ENCODE measurements around the gene UST. TPM values are rescaled to one million over a fixed set of nuclear protein-coding genes. Genes with fewer than 3 reads are reported as not detected.

Gene UST
- total RNA-seq, 1 donor: 36.1 TPM

- no peak overlapping the region for H3K4me3 ChIP-seq (ENCODE audit: low read depth, low read length)
- no peak for DNase-seq (ENCODE audit: low read depth)
- TF ChIP-seq CTCF (IDR thresholded peaks at IDR 0.05; ENCODE audit: insufficient read depth, low read length): no peak
Measured at GRCh38 chr6:148816117-148816516, 69.3 kb downstream of the UST start.

GRCh38 chr6:148817689-148818088 is 70.9 kb downstream of the UST start:
- no peak for DNase-seq (ENCODE audit: low read depth)
- TF ChIP-seq CTCF (IDR thresholded peaks at IDR 0.05; ENCODE audit: insufficient read depth, low read length): no peak
- no peak overlapping the region for H3K4me3 ChIP-seq (ENCODE audit: low read depth, low read length)

GRCh38 chr6:148818939-148819575 is 72.2 kb downstream of the UST start:
- no peak for TF ChIP-seq CTCF (IDR thresholded peaks at IDR 0.05; ENCODE audit: insufficient read depth, low read length)

GRCh38 chr6:148819852-148820251 is 73.0 kb downstream of the UST start:
- TF ChIP-seq CTCF (IDR thresholded peaks at IDR 0.05; ENCODE audit: insufficient read depth, low read length): no peak
- no peak for DNase-seq (ENCODE audit: low read depth)
- no peak overlapping the region for H3K4me3 ChIP-seq (ENCODE audit: low read depth, low read length)

More at GRCh38 chr6:148818939-148819575, 72.2 kb downstream of the UST start:
- peak; percentile 25 for DNase-seq (ENCODE audit: low read depth)
- H3K4me3 ChIP-seq (ENCODE audit: low read depth, low read length): no peak overlapping the region

GRCh38 chr6:148822819-148823218 is 76.0 kb downstream of the UST start:
- peak; percentile 27 for DNase-seq (ENCODE audit: low read depth)
- no peak overlapping the region for H3K4me3 ChIP-seq (ENCODE audit: low read depth, low read length)
- no peak for TF ChIP-seq CTCF (IDR thresholded peaks at IDR 0.05; ENCODE audit: insufficient read depth, low read length)

- DNase-seq (ENCODE audit: low read depth): no peak
- TF ChIP-seq CTCF (IDR thresholded peaks at IDR 0.05; ENCODE audit: insufficient read depth, low read length): no peak
- H3K4me3 ChIP-seq (ENCODE audit: low read depth, low read length): no peak overlapping the region
Measured at GRCh38 chr6:148824291-148824690, 77.5 kb downstream of the UST start.

- no peak for TF ChIP-seq CTCF (IDR thresholded peaks at IDR 0.05; ENCODE audit: insufficient read depth, low read length)
- DNase-seq (ENCODE audit: low read depth): no peak
- no peak overlapping the region for H3K4me3 ChIP-seq (ENCODE audit: low read depth, low read length)
Measured at GRCh38 chr6:148824960-148825359, 78.1 kb downstream of the UST start.

Data from fibroblast of the aortic adventitia (primary cell).